Erythroblast (primary cell): ENCODE measurements around the gene PPDPF.

Experiments
- GATA1 ChIP-seq: IDR thresholded peaks from 2 replicates; pipeline ENCODE4 v1.6.1; 2011; ENCODE audit warnings: low read depth, mild to moderate bottlenecking, control low read depth, low read length, moderate library complexity
- POLR2A ChIP-seq: IDR thresholded peaks from 2 replicates; pipeline ENCODE4 v1.6.1; 2011; ENCODE audit warnings: mild to moderate bottlenecking, low read length

DNA sequence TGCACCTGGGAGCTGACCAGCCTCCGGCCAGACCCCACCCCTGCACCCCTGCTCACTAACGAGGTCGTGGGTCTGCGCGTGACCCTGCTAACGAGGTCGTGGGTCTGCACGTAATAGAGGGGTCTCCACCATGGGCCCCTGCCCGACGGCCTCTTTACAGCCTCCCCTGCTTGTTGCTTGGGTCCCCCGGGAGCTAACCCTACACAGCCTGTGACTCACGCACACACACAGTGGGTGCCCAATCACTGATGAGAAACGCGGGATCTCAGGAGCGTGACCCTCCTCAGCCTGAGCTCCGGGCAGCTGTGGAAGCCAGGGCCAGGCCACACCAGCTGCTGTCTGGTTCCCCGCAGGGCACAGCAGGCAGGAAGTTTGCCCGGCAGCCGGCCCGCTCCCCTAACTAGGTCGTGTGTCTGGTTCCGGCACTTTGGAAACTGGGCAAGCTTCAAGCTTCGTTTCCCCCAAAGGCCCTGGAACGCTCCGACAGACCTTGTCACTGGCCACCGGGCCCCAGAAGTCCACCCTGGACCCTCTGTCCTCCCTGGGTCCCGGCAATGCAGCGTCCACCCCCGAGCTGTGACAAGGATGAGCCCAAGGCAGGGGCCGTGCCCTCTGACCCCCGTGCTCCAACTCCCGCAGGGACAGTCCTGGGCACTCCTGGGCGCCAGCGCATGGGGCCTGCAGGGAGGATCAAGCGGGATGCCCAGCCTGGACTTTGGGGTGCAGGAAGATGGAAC, 15.8 kb downstream of the PPDPF start:
- TF ChIP-seq POLR2A (no peak), GATA1 (no peak)
